ENCODE data around the gene ZNF225. TPM values are rescaled to one million over a fixed set of nuclear protein-coding genes. Genes with fewer than 3 reads are reported as not detected.

The ZNF225 gene
- total RNA-seq, 2 donors from 2014 or later: 2.0 to 2.9 TPM

DNA sequence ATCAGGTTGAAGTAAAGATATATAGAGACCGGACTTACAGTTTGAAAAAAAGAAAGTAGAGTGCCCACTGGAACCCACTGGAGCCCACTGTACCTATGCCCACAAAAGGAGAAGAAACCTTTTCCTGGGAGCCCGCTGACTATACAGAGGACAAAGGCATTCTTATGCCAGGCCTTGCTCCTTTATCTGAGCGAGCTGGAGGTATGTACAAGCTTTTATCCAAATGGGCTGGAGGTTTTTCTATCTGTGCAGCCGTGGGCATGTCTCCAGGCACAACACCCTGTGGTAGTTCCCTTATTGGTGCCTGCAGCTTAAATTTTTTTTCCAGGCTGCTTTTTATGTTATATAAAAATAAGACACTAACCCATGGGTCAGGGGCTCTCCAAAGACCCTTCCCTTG is 36.6 kb downstream of the ZNF225 start:
- no peaks in the 10 kb centered on the region for H3K4me1 ChIP-seq
- H3K36me3 ChIP-seq (replicated peaks in 1 of 2; ENCODE audit: insufficient read depth in 1 of 2, low read depth in 2 of 2): peaks cover 25 to 33% of the 10 kb centered on the region in 2 donors
- DNase-seq (no peak), ATAC-seq (no peak)
- H3K27me3 ChIP-seq: no peaks in the 10 kb centered on the region
- 96 to 98% methylated on average over 4 of the region's 4 CpGs for WGBS, 2 donors
- TF ChIP-seq POLR2A (IDR thresholded peaks at IDR 0.05): no peak
- TF ChIP-seq, protein P1, sequence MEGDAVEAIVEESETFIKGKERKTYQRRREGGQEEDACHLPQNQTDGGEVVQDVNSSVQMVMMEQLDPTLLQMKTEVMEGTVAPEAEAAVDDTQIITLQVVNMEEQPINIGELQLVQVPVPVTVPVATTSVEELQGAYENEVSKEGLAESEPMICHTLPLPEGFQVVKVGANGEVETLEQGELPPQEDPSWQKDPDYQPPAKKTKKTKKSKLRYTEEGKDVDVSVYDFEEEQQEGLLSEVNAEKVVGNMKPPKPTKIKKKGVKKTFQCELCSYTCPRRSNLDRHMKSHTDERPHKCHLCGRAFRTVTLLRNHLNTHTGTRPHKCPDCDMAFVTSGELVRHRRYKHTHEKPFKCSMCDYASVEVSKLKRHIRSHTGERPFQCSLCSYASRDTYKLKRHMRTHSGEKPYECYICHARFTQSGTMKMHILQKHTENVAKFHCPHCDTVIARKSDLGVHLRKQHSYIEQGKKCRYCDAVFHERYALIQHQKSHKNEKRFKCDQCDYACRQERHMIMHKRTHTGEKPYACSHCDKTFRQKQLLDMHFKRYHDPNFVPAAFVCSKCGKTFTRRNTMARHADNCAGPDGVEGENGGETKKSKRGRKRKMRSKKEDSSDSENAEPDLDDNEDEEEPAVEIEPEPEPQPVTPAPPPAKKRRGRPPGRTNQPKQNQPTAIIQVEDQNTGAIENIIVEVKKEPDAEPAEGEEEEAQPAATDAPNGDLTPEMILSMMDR (IDR thresholded peaks at IDR 0.05): no peak
- no peak overlapping the region for H3K27ac ChIP-seq
- H3K9me3 ChIP-seq: peaks cover 0 to 30% (median 0%) of the 10 kb centered on the region in 3 donors
- intact Hi-C loops (cut with DNase I): no loop called here
- H3K4me3 ChIP-seq: no peak overlapping the region

DNA sequence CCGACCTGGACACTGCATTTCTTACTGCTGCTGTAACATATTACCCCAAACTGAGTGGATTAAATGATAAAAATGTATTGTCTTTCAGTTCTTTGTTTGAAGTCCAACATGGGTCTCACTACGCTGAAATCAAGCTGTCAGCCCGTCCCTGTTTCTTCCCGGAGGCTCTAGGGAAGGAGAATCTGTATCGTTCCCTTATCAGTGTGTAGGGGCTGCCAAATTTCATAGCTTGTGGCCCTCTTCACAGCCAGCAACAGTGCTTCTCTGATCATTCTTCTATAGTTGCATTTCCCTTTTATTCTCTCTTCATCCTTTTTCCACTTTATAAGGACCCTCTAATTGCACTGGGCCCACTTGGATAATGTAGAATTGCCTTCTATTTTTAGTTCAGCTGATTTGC is 38.3 kb downstream of the ZNF225 start:
- H3K27me3 ChIP-seq: no peaks in the 10 kb centered on the region
- intact Hi-C loops (cut with DNase I): no loop called here
- TF ChIP-seq, protein P1 (IDR thresholded peaks at IDR 0.05): no peak
- H3K4me1 ChIP-seq: no peaks in the 10 kb centered on the region
- DNase-seq (no peak), ATAC-seq (no peak)
- 93 to 97% methylated on average over 5 of the region's 5 CpGs for WGBS, 2 donors
- no peak overlapping the region for H3K4me3 ChIP-seq
- peaks cover 0 to 37% (median 0%) of the 10 kb centered on the region in 3 donors for H3K9me3 ChIP-seq
- H3K36me3 ChIP-seq (replicated peaks in 1 of 2; ENCODE audit: insufficient read depth in 1 of 2, low read depth in 2 of 2): peaks cover 31 to 40% of the 10 kb centered on the region in 2 donors
- H3K27ac ChIP-seq: no peak overlapping the region

DNA sequence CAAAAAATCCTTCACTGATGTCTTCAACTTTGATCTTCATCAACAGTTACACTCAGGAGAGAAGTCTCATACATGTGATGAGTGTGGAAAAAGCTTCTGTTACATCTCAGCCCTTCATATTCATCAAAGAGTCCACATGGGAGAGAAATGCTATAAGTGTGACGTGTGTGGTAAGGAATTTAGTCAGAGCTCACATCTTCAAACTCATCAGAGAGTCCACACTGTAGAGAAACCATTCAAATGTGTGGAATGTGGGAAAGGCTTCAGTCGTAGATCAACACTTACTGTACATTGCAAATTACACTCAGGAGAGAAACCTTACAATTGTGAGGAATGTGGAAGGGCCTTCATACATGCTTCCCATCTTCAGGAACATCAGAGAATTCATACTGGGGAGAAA is 43.3 kb downstream of the ZNF225 start:
- H3K36me3 ChIP-seq (replicated peaks in 1 of 2; ENCODE audit: insufficient read depth in 1 of 2, low read depth in 2 of 2): peaks cover 24 to 26% of the 10 kb centered on the region in 2 donors
- intact Hi-C loops (cut with DNase I): no loop called here

DNA sequence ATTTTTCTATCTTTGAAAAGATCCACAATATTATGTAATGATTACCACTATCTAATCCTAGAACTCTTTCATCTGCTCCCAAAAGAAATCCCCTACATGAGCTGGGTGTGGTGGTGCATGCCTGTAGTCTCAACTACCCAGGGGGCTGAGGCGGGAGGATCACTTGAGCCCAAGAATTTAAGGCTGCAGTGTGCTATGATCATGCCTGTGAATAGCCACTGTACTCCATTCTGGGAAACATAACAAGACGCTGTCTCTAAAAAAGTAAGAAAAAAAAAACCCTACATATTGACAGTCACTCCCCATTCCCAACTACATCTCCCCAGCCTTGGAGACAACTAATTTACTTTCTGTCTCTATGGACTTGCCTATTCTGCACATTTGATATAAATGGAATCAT is 50.6 kb downstream of the ZNF225 start:
- intact Hi-C loops (cut with DNase I): loop anchor here (10.0 kb wide), 1 partner anchor 49 kb away; the partner anchor contains the start of gene ZNF225
- Histone ChIP-seq H3K4me3 (no peak overlapping the region), H3K27me3 (no peaks in the 10 kb centered on the region), H3K36me3 (replicated peaks in 1 of 2; ENCODE audit: insufficient read depth in 1 of 2, low read depth in 2 of 2) (peaks cover 0 to 2% of the 10 kb centered on the region in 2 donors), H3K4me1 (peaks cover 13% of the 10 kb centered on the region), H3K9me3 (peaks cover 0 to 22% (median 6%) of the 10 kb centered on the region in 3 donors), H3K27ac (no peak overlapping the region)
- no peak for DNase-seq
- 86 to 87% methylated on average over 2 of the region's 2 CpGs for WGBS, 2 donors
- TF ChIP-seq POLR2A (IDR thresholded peaks at IDR 0.05): no peak
- TF ChIP-seq, protein P1 (IDR thresholded peaks at IDR 0.05): no peak
- ATAC-seq: no peak

More for the DNA sequence above, 43.3 kb downstream of the ZNF225 start:
- TF ChIP-seq, protein P1 (IDR thresholded peaks at IDR 0.05): no peak
- TF ChIP-seq POLR2A (IDR thresholded peaks at IDR 0.05): no peak
- ATAC-seq (no peak), DNase-seq (no peak)
- H3K4me3 ChIP-seq: no peak overlapping the region
- H3K9me3 ChIP-seq: peaks cover 0 to 76% (median 9%) of the 10 kb centered on the region in 3 donors
- WGBS, 2 donors: 95 to 96% methylated on average over 2 of the region's 2 CpGs
- H3K4me1 ChIP-seq: no peaks in the 10 kb centered on the region
- H3K27me3 ChIP-seq: no peaks in the 10 kb centered on the region
- no peak overlapping the region for H3K27ac ChIP-seq

DNA sequence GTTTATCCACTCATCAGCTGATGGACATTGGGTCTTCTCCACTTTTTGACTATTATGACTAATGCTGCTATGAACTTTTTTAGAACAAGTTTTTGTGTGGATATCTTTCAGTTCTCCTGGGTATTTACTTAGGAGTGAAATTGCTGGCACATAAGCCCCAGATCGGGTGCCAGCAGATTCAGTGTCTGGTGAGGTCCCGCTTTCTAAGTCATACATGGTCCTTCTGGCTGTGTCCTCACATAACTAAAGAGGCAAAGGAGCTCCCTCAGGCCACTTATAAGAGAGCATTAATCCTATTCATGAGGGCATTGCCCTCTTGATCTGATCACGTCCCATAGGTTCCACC is 51.1 kb downstream of the ZNF225 start:
- ATAC-seq: no peak
- Histone ChIP-seq H3K36me3 (replicated peaks in 1 of 2; ENCODE audit: insufficient read depth in 1 of 2, low read depth in 2 of 2) (peaks cover 0 to 2% of the 10 kb centered on the region in 2 donors), H3K27ac (peak overlapping the region; percentile 20 to 81 (median 60)), H3K27me3 (no peaks in the 10 kb centered on the region), H3K4me3 (peak overlapping the region; percentile 19 to 46), H3K4me1 (peaks cover 13% of the 10 kb centered on the region), H3K9me3 (peaks cover 0 to 18% (median 2%) of the 10 kb centered on the region in 3 donors)
- 51 to 71% methylated on average over 3 of the region's 3 CpGs for WGBS, 2 donors
- DNase-seq: no peak
- intact Hi-C loops (cut with DNase I): loop anchor here (10.0 kb wide), 1 partner anchor 49 kb away; the partner anchor contains the start of gene ZNF225
- TF ChIP-seq, protein P1 (IDR thresholded peaks at IDR 0.05): no peak
- no peak for TF ChIP-seq POLR2A (IDR thresholded peaks at IDR 0.05)

Measured in body of pancreas (tissue), 4 donors.